CD4-positive, alpha-beta T cell treated with Interferon gamma for 1 hour (primary cell): ENCODE measurements around the gene CYP4B1.
"Not testable (repeated sequence)": the region's sequence is repeated elsewhere in the genome, so short reads cannot be mapped to it uniquely, and the experiment has no call there.

Experiments
- DNase-seq: peaks from one replicate; pipeline ENCODE4 v3.0.0-alpha.2; 2020

The CYP4B1 gene

DNA sequence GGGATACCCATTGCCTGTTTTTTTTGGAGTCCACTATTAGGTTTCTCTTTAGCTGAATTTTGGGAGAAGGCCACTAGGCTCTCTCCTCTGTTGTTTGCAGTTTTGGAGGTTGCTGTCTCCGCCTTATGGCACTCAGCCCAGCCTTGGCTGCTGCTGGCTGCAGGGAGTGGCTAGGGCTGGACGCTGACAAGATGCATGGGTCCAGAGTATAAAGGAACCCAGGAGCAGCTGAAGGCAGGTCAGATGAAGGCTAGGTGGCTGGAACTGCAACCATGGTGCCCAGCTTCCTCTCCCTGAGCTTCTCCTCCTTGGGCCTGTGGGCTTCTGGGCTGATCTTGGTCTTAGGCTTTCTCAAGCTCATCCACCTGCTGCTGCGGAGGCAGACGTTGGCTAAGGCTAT is at the start of gene CYP4B1:
TSS of gene CYP4B1 (plus strand) at position 237 of the 400 bp plus-strand sequence. CDS start at position 273, 36 bp downstream.
- DNase-seq = no peak

GRCh38 chr1:46749404-46749803 is 49.4 kb upstream of the CYP4B1 start:
- DNase-seq = no peak

DNA sequence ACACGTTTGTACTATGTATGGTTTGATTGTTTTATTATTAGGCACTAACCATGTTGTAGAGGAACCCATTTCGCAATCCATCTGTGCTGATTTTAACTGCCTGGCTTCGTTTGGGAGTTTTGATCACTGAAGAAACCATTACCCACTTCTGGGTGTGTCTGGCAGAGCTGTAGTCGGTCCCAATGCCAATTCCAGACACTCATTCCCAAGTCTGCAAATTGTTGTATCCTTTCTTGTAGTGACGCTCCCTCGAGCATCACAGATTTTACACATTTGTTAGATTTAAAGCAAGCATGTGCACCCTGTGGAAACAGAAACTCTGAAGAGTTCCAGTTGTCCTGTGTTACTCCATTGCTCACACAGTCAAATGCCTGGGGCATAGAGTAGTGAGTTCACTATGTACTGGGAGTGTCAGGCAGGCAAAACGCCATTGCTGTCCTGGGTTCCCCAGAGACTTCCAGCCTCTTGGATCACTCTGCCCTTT is 48.9 kb upstream of the CYP4B1 start:
- DNase-seq = no peak

- DNase-seq = no peak
Measured at GRCh38 chr1:46753985-46754384, 44.9 kb upstream of the CYP4B1 start.

DNA sequence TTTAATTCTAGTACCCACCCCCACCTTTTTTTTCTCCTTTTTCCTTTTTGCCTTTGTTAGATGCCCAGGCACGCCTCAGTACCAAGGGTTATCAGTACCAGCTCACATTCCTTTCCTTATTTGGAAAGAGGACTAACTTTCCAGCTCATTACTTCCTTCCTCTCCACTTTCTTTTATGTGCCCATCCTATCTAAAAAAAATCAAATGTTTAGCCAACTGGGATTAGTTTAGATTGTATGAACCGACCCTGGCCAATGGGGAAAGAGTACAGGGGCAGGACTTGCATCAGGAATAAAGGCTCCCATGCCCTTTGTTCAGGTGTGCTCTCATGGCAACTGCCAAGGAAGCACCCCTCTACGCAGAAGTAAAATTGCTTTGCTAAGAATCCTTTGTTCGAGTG is 44.1 kb upstream of the CYP4B1 start:
- DNase-seq = not testable (repeated sequence)

- no peak for DNase-seq
Measured at GRCh38 chr1:46755121-46755520, 43.7 kb upstream of the CYP4B1 start.

- no peak for DNase-seq
Measured at GRCh38 chr1:46757247-46757955, 41.4 kb upstream of the CYP4B1 start.

GRCh38 chr1:46757956-46758528 is 40.8 kb upstream of the CYP4B1 start:
- no peak for DNase-seq

GRCh38 chr1:46760558-46761166 is 38.2 kb upstream of the CYP4B1 start:
- DNase-seq = no peak

- DNase-seq = no peak
Measured at GRCh38 chr1:46761740-46762139, 37.1 kb upstream of the CYP4B1 start.

DNA sequence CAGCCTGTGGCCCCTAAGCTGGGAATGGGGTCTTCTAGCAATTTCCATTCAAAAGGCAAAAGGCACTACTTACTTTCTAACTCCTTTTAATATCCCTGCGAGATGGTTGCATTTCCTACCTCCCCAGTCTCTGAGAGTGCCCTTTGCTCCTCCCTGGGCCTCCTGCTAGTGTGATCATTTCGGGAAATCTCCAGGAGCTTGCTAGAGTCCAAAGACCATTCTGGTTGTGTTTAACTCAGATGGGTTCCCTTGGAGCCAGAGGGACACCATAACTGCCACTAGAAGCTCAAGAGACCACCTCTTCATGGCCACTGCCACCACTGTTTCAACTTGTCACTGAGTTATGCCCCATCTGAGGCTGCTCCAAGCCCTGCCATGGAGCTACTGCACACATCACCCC is 34.4 kb upstream of the CYP4B1 start:
- no peak for DNase-seq

DNA sequence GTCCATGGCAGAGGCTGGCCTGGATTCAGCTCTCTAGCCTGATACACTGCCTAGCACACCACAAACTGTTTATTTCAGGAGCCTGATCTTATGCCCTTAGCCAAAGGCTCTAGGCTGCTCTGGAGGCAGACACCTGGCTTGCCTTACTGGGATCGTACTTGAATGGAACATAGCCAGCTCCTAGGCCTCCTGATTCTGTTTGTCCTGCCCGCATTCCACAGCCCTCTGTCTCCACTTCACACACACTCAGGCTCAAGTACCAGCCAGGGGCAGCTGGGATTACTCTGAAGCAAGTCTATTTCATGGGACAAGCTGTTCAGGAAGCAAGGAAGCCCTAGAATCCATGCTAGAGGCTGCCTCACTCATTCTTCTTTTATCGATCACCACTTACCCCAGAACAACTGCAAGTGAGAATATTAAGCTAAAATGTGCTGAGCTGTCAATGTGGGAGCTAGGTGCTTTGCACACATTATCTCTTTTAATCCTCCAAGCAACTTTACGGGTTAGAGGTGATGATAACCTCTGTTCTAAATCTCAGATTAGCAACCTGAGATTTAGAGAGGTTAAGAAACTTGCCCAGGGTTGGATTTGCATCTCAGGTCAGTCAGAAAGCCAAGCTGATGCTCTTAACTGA is 31.1 kb upstream of the CYP4B1 start:
- no peak for DNase-seq

DNA sequence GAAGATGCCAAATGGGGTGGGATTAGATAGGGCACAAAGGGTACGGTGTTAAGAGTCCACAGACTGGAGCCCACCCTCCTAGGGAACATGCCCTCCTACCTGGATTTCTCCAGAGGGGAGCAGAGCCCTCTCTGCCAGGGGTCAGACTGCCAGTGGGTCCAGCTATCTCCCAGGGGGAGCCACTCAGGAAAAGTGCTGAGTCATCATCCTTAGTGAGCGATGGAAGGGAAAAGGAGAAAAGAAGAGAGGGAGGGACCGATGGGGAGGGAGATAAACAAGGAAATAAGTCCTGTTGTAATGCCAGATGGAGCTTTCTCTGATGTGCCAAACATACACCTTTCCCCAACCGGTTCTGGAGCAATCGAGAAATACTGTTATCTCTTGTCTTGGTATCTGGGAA is 30.4 kb upstream of the CYP4B1 start:
- DNase-seq = no peak

GRCh38 chr1:46769028-46769740 is 29.7 kb upstream of the CYP4B1 start:
- no peak for DNase-seq

GRCh38 chr1:46770541-46770940 is 28.3 kb upstream of the CYP4B1 start:
- DNase-seq = no peak

DNA sequence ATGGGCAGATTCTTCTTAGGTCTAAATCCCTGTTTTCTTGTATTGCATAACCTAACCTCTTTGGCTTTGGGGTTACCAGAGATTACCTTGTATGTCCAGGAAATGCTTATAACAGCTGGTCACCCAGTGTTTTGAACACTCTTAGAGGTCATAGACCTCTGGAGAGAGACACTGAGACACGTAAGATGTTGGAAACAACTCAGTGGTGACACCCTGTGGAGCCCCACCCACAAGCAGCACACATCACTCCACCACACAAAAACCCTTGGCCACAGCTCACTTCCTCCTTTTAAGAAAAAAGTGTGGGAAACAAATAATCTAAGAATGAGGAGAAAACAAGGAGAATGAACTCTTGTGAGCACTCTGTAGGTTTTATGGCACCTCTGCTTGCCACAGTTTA is 26.3 kb upstream of the CYP4B1 start:
- no peak for DNase-seq

GRCh38 chr1:46774297-46774696 is 24.5 kb upstream of the CYP4B1 start:
- DNase-seq = no peak

- not testable (repeated sequence) for DNase-seq
Measured at GRCh38 chr1:46778456-46778855, 20.4 kb upstream of the CYP4B1 start.

GRCh38 chr1:46784666-46785065 is 14.2 kb upstream of the CYP4B1 start:
- no peak for DNase-seq

GRCh38 chr1:46788634-46789033 is 10.2 kb upstream of the CYP4B1 start:
- not testable (repeated sequence) for DNase-seq

DNA sequence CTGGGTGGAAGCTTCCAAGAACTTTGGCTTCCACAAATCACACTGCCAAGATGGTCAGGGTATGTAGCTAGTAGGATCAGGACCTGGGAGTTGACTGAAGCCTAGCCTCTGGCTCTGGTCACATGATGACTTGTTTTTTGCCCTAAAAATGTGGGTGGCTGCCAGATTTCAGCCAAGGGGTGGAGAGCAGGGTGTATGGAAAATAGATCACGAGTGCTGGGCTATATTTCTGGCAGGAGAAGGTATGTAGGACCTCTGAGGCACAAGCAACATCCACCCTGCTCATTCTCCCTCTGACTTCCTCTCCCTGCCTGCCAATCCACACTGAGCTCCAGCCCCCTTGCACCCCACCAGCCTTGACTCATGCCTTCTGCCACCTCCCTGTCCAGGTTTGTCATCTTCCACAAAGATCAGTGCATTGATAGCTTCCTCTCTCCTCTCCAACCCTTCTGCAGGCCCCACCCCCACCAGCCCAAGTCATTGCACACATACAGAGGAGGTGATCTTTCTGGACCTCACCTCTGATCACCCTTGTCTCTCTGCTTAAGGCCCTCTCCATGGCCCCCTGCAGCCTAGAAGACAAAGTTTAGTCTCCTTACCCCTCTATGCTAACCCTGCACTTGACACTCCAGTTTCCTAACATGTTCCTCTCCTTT is 8.3 kb upstream of the CYP4B1 start:
- DNase-seq = no peak

- DNase-seq = no peak
Measured at GRCh38 chr1:46793126-46793525, 5.7 kb upstream of the CYP4B1 start.
